Measurements from ENCODE around the gene OPRPN.

GRCh38 chr4:70371987-70372386, 25.8 kb upstream of the OPRPN start:
- TF ChIP-seq CTCF (IDR thresholded peaks at IDR 0.05; ENCODE audit: low read length) (no peak), EZH2phosphoT487 (IDR thresholded peaks at IDR 0.05; ENCODE audit: low read length) (no peak), EZH2 (optimal IDR thresholded peaks at IDR 0.05; ENCODE audit: low read depth, low read length) (no peak)

Measured in MM.1S (cell line).